ENCODE measurements around the gene DCTN4. TPM values are rescaled to one million over a fixed set of nuclear protein-coding genes. Genes with fewer than 3 reads are reported as not detected.

Gene DCTN4
- total and polyA plus RNA-seq, 2 of the 8 experiments (the other 6 are each of a cell fraction or from before 2014, with no cell fraction given), result 20.5 to 42.7 TPM

GRCh38 chr5:150804388-150804787 lies 45.6 kb upstream of the DCTN4 start:
- Histone ChIP-seq H3K9ac (replicated peaks in 1 of 4; ENCODE audit: extremely low read depth in 1 of 4, low read depth in 3 of 4, low read length in 3 of 4) (no peak overlapping the region), H2BK120ac (replicated peaks; ENCODE audit: low read depth, low read length) (no peak overlapping the region), H4K8ac (ENCODE audit: extremely low read depth, insufficient read depth, low read length) (no peak overlapping the region), H2BK20ac (ENCODE audit: low read length) (no peak overlapping the region), H2BK15ac (ENCODE audit: low read length) (no peak overlapping the region), H3K4me1 (replicated peaks in 1 of 4; ENCODE audit: control insufficient read depth in 3 of 4, insufficient read depth in 4 of 4, low read length in 3 of 4) (peaks cover 0 to 3% (median 0%) of the 10 kb centered on the region in 4 experiments; a peak in 1 of 7 replicates), H2BK5ac (ENCODE audit: low read depth, low read length) (no peak overlapping the region), H3K18ac (ENCODE audit: extremely low read depth, low read length) (no peak overlapping the region), H3K27ac (ENCODE audit: low read depth, low read length) (no peak overlapping the region), H3K27me3 (replicated peaks in 1 of 4; ENCODE audit: control insufficient read depth in 3 of 4, extremely low read depth in 1 of 4, insufficient read depth in 3 of 4, low read length in 3 of 4) (no peaks in the 10 kb centered on the region), H2AFZ (ENCODE audit: low read length) (no peak overlapping the region), H2AK5ac (ENCODE audit: low read depth, low read length) (no peak overlapping the region), H3K14ac (ENCODE audit: insufficient read length) (no peak overlapping the region), H3K79me2 (ENCODE audit: control insufficient read depth in 1 of 2, insufficient read depth in 2 of 2, low read length in 2 of 2) (no peaks in the 10 kb centered on the region), H3K4ac (replicated peaks; ENCODE audit: insufficient read length, low read depth, low read length) (no peak overlapping the region), H2BK12ac (ENCODE audit: low read depth, low read length) (no peak overlapping the region), H4K20me1 (replicated peaks in 1 of 2; ENCODE audit: control insufficient read depth in 1 of 2, insufficient read depth in 2 of 2, low read length in 2 of 2) (no peaks in the 10 kb centered on the region), H3K4me2 (ENCODE audit: insufficient read depth in 1 of 2, low read depth in 2 of 2, low read length in 2 of 2) (no peak overlapping the region), H4K91ac (replicated peaks; ENCODE audit: insufficient read length, low read length) (no peak overlapping the region), H3K23me2 (ENCODE audit: low read depth, low read length) (0 out of 2 replicates have a peak, but pooled peaks cover 2% of the 10 kb centered on the region), H3K36me3 (ENCODE audit: control insufficient read depth in 2 of 4, insufficient read depth in 4 of 4, low read length in 3 of 4) (no peaks in the 10 kb centered on the region), H3K56ac (replicated peaks; ENCODE audit: insufficient read length, low read depth, low read length) (no peak overlapping the region), H3K79me1 (ENCODE audit: low read depth, low read length) (no peaks in the 10 kb centered on the region), H3K23ac (ENCODE audit: insufficient read length) (no peak overlapping the region), H4K5ac (ENCODE audit: insufficient read length, low read depth, low read length) (no peak overlapping the region), H3K4me3 (ENCODE audit: extremely low read depth in 1 of 4, insufficient read depth in 2 of 4, low read depth in 3 of 4, low read length in 4 of 4) (no peak overlapping the region), H3K9me3 (ENCODE audit: insufficient read depth in 2 of 2, low read depth in 1 of 2, low read length in 1 of 2) (no peaks in the 10 kb centered on the region; a peak in 2 of 4 replicates)
- FAIRE-seq (no peak), DNase-seq (ENCODE audit: low read depth in 1 of 2, low spot score in 2 of 2) (no peak)
- CTCF ChIA-PET (ENCODE audit: partially characterized antibody), result interaction anchor here (0.6 to 3.1 kb wide), 11 partner anchors 11 to 312 kb away, joined by 3 to 27 read pairs (median 4); partner anchors contain the start of gene IRGM
- POLR2A ChIA-PET (ENCODE audit: partially characterized antibody), result no interaction called here
- TF ChIP-seq MAFK (IDR thresholded peaks at IDR 0.05; ENCODE audit: low read depth, low read length), result no peak
- no peak for TF ChIP-seq HDAC6 (IDR thresholded peaks at IDR 0.05; ENCODE audit: low read depth, low read length)
- no peak for TF ChIP-seq RNF2 (IDR thresholded peaks at IDR 0.05; ENCODE audit: borderline replicate concordance, low read depth, low read length, missing control alignments, poor library complexity, severe bottlenecking)
- 91% methylated on average over 6 of the region's 6 CpGs; no CpG with 5 or more reads in 1 of the 2 experiments for WGBS, 2 experiments (ENCODE audit: extremely low coverage in 1 of 2, insufficient coverage in 1 of 2, insufficient read length in 1 of 2, insufficient replicate concordance in 2 of 2, low coverage in 1 of 2, low lambda C conversion rate in 2 of 2, missing lambda C conversion rate in 1 of 2)

Data from H1 (cell line).